NCI-H82 (cell line): ENCODE results near the gene THUMPD1.
"Not testable (repeated sequence)": the region's sequence is repeated elsewhere in the genome, so short reads cannot be mapped to it uniquely, and the experiment has no call there.

Source experiments
- DNase-seq: peaks from one replicate; lab custom pipeline; 2025; lab: John Stamatoyannopoulos, UW

THUMPD1 gene

GRCh38 chr16:20747030-20747816 lies 5.6 kb upstream of the THUMPD1 start:
- DNase-seq: no peak

- DNase-seq: no peak
These were observed 4.8 kb upstream of the THUMPD1 start for GRCh38 chr16:20746461-20746860.

GRCh38 chr16:20744922-20745440 lies 3.4 kb upstream of the THUMPD1 start:
- no peak for DNase-seq

- no peak for DNase-seq
These were observed 2.0 kb upstream of the THUMPD1 start for GRCh38 chr16:20743591-20743990.

GRCh38 chr16:20740901-20741521 lies 607 bp downstream of the THUMPD1 start:
- DNase-seq: peak; percentile 87

- peak; percentile 23 for DNase-seq
These were observed 1.4 kb downstream of the THUMPD1 start for GRCh38 chr16:20740007-20740883.

DNA sequence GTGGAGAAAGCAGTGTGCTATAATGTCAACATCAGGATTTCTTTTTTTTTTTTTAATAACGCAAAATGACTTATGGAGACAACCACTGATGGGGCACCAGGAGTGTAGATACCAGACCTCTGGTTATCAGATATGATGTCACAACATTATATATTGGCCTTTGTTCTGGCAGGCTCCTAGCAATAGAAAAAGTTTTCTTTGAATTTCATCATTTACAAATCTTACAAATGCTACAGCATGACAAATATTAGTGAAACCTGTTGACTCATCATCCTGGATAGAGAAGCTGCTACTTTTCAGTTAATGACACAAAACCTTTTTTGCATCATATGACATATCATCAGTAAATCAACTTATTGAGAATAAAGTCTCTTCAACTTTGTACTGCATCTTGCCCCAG lies 6.1 kb downstream of the THUMPD1 start:
- no peak for DNase-seq

DNA sequence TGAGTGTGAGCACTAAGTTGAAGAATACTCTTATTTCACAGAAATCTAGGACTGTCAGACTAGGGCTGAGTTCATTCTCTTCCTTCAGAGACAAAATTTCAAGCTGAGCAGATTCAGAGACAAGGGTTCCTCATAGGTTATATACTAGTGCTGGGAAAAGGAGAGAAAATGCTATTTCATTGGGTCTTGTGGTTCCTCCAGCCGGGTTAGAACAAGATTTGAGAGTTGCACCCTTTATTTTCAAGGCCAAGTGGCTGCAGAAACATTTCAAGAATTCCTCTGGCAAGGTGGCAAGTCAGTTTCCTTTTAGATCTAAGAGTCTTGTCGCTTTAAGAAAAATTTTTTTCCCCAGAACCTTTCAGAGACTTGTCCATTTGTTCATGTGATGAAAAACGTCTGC lies 6.8 kb downstream of the THUMPD1 start:
- no peak for DNase-seq

- no peak for DNase-seq
These were observed 7.6 kb downstream of the THUMPD1 start for GRCh38 chr16:20734056-20734455.

DNA sequence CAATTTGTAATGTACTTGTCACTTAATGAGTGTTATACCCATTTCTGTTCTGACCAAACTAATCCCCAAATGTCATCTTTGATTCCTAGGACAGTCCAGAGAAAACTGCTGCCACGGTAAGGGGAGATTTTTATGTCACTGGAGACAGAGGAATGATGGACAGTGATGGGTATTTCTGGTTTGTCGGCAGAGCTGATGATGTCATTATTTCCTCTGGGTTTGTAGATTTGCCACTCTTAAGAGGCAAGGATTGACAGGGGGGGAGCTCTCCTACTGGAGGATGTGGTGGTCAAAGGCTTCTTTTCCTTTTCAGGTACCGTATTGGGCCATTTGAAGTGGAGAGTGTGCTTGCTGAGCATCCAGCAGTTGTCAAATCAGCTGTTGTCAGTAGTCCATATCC lies 12.5 kb downstream of the THUMPD1 start:
- no peak for DNase-seq

DNA sequence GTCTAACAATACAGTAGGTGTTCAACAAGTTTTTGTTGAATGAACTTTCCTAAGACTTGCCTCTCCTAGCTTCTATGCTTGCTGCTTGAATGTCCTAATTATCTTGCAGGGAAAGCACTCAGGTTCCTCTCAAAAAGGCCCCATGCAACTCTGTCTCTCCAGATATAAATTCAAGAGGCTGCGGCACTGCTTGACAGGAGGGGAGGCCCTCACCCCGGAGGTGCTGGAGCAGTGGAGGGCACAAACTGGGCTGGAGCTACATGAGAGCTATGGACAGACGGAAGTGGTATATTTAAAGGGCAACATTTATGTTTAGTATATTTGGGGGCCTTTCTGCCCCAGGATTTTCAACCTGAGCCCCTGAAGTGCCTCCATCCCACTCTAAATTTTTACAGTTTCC lies 14.4 kb downstream of the THUMPD1 start:
- no peak for DNase-seq

- DNase-seq: peak; percentile 29
These were observed 15.0 kb downstream of the THUMPD1 start for GRCh38 chr16:20726661-20727060.

DNA sequence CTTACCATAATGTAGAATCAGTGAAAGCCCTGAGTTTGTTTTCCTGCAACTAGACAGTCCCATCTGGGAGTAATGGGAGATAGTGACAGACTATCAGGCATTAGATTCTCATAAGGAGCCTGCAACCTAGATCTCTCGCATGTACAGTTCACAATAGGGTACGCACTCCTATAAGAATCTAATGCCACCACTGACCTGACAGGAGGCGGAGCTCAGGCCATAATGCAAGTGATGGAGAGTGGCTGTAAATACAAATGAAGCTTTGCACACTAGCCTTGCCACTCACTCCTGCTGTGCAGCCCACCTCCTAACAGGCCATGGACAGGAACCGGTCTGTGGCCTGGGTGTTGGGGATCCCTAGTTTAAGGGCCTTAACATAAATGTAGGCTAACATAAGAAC lies 21.4 kb downstream of the THUMPD1 start:
- no peak for DNase-seq

DNA sequence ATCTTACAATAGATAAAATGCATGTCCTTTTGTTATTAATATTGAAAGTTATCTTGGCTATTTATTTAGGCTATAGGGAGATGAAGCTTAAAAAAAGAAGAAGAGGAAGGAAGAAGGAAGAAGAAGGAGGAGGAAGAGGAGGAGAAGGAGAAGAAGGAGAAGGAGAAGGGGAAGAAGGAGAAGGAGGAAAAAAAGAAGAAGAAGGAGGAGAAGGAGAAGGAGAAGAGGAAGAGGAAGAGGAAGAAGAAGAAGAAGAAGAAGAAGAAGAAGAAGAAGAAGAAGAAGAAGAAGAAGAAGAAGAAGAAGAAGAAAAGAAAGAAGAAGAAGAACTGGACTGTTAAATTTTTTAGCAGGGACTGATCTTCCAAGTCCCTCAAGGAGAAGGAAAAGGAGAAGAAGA lies 23.9 kb downstream of the THUMPD1 start:
- DNase-seq: not testable (repeated sequence)

DNA sequence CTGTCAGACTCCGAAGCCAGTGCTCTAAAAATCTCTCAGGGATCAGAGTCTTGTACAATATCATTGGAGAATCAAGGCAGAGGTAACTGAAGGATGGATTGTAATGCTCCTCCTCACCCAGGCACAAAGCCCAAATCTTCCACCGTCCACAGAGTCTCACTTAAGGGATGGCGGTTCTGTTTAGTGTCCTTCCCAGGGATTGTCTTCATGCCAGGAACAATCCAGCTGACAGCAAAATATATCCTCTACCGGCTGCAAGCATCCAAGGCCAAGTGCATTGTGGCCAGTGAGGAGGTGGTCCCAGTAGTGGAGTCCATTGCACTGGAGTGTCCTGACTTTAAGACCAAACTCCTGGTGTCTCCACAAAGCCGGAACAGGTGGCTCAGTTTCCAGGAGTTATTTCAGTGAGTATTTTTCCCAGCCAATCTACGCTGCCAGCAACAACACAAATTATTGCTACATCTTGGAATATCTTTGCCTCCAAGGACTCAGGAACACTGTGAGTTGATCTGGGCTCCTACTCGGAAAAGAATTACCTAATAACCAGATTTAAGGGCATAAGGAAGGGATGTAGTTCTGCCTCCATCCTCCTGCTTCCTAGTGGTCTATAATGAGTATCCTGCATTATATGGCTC lies 30.2 kb downstream of the THUMPD1 start:
- no peak for DNase-seq

DNA sequence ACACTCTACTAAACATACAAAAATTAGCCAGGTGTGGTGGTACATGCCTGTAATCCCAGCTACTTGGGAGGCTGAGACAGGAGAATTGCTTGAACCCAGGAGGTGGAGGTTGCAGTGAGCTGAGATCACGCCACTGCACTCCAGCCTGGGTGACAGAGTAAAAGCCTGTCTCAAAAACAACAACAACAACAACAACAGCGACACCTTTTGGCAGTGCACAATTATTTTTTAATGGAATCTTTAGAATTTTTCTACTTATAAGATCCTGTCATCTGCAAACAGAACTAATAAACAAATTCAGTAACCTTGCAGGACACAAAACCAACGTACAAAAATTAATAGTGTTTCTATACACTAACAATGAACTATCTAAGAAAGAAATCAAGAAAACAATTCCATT lies 33.5 kb downstream of the THUMPD1 start:
- DNase-seq: peak; percentile 46

DNA sequence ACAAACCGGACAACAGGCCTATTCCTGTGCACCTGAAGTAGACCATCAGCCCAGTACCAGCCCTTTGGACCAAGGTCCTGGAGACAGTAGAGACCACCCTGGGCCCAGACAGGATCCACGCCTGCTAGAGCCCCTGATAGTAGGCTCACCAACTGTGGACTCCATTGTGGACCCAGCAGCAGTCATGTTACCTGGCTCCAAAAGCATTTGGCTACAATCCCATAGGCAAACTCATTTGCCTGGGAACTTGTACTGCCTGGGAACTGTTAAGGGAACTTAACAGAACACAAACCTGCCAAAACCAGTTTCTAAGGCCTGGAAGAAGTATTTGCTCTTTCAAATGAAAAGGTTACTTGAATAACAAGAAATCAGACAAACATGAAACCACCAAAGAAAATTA lies 34.2 kb downstream of the THUMPD1 start:
- no peak for DNase-seq

GRCh38 chr16:20705972-20706371 lies 35.6 kb downstream of the THUMPD1 start:
- DNase-seq: not testable (repeated sequence)

DNA sequence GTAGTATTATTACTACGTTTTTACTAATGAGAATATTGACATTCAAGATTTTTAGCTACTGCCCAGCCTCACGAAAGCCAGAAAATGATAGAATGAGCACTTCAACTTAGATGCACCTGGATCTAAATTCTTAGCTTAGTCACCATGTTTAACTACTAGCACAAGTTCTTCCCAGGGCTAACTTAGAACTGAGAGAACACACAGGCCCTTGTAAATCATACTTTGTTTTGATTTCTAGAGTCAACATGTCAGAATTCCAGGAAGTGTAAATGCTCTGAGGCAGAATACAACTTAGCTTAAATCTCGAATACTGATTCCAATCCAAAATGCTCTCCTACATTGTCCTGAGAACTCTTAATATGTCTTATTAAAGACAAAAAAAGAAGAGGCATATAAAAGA lies 37.3 kb downstream of the THUMPD1 start:
- no peak for DNase-seq

DNA sequence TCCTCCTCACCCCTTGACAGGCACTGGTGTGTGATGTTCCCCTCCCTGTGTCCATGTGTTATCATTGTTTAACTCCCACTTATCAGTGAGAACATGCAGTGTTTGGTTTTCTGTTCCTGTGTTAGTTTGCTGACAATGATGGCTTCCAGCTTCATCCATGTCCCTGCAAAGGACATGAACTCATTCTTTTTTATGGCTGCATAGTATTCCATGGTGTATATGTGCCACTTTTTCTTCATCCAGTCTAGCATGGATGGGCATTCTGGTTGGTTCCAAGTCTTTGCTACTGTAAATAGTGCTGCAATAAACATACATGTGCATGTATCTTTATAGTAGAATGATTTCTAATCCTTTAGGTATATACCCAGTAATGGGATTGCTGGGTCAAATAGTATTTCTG lies 39.9 kb downstream of the THUMPD1 start:
- not testable (repeated sequence) for DNase-seq

- peak; percentile 3 for DNase-seq
These were observed 45.0 kb downstream of the THUMPD1 start for GRCh38 chr16:20696618-20697017.

- DNase-seq: no peak
These were observed 46.6 kb downstream of the THUMPD1 start for GRCh38 chr16:20695024-20695423.
